ENCODE results near the gene KIF26B. TPM values are rescaled to one million over a fixed set of nuclear protein-coding genes. Genes with fewer than 3 reads are reported as not detected.

KIF26B gene
- 0.32 TPM for total RNA-seq
- long read RNA-seq, partial matches to known transcripts = 0 of 1 reads
- long read RNA-seq, other reads (novel, unspliced or antisense) = 1 of 1 reads

DNA sequence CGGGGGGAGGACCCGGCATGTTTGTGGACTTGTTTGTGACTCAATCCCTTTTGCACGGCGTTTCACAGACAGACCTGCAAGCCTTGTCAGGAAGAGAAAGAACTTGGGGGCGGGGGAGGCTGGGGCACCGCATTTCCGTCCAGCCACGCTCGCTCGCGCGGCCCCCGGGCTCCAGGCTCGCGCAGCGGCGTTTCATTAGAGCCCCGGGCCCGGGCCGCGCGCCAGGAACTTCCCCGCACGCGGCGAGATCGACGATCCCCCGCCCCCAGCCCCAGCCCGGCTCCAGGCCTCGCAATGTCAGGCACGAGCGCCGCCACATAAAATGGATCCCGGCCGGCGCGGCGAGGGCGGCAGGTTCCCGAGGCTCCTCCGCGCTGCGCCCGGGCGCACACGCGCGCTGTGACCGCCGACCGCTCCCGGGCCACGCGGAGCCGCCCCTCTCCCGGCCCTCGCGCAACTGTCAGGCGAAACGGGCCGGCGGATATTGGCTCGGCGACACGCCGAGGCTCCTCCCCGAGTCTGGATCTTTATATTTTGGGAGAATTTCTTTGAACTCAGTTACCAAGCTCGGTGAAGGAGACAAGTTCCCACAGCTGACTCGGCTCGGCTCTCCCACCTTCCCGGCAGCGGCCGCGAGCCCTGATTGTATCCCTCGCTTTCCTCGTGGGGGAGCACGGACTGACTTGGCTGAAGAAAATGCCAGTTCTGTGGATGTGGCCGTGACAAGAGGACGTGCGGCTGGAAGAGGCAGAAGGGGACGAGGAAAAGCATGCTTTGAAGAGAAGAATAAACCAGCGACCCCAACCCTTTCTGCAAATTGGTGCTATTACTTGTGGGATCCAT lies at the start of gene KIF26B:
Gene KIF26B, plus strand, starts transcription at position 557 of the 843 bp plus-strand sequence. CDS start 440 bp downstream, outside the sequence.
- DNase-seq (ENCODE audit: low spot score) = no peak

DNA sequence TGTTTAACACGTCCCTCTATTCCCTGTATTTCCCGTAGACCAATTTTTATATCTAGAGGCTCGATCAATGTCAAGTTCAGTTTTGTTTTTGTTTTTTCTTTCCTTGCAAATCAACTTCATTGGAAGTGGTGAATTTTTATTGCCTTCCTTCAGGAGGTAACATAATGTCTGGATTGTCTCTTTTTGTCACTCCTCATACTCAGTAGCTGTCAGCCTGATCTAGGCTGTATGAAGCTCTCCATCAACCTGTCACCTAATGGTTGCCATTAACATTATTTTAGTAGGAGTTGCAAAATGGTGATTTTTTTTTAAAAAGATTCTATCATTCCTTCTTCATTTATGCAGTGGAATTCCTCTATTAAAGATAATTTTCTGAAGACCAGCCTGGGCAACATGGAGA lies 49.7 kb upstream of the KIF26B start:
- no peak for DNase-seq (ENCODE audit: low spot score)

DNA sequence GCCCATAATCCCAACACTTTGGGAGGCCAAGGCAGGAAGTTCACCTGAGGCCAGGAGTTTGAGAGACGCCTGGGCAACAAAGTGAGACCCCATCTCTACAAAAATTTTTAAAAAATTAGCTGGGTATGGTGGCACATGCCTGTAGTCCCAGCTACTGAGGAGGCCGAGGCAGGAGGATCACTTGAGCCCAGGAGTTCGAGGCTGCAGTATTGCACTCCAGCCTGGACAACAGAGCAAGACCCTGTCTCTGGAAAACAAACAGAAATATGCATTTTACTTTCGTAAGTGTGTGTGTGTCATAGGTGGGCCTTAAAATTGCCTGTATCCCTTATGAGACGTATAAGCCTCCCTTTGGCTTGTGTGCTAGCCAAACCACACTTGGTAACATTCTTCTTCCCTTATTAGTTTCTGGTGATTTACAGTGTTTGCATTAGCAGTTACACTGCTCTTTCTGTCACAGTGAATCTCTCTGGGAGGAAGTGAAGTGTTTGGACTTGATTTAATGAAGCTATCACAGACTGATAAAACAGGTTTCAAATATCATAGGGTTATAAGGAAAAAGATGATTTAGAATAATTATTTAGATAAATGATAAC lies 48.9 kb upstream of the KIF26B start:
- peak; percentile 26 for DNase-seq (ENCODE audit: low spot score)

DNA sequence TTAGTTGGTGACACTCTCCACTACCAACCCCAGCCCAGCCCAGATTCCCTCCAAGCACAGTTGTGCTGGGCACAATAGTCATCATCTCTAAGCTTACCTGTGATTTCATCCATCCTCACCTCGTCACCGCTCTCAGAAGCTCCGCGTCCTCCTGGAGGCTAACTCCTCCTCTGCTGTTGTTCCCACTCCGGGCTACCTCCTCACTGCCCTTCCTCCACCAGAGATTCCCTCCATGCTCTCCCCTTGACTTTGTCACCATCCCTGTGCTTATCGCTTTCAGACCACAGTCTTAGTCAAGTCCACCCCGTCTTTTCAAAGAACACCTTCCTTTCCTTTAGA lies 47.0 kb upstream of the KIF26B start:
- no peak for DNase-seq (ENCODE audit: low spot score)

- DNase-seq (ENCODE audit: low spot score) = peak; percentile 16
Measured at GRCh38 chr1:245108246-245108645, 46.5 kb upstream of the KIF26B start.

- DNase-seq (ENCODE audit: low spot score) = peak; percentile 26
Measured at GRCh38 chr1:245108909-245109308, 45.9 kb upstream of the KIF26B start.

DNA sequence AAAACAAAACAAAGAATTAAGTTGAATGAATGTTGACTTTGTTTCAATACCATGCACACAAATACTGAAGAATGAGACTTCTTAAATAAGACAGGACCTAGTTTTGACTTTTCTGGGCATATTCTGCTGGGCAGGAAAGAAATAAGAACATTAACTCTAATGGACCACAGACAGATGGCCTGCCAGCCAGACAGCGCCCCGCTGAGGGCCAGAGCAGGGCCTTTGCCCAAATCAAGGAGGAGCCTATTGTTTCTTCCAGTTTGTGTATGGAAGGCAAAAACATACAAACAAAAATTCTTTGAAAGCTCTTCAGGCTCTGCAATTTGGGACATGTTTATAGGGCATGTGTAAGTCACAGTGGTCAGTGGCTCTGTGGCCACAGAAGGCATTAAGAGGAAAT lies 44.4 kb upstream of the KIF26B start:
- peak; percentile 12 for DNase-seq (ENCODE audit: low spot score)

DNA sequence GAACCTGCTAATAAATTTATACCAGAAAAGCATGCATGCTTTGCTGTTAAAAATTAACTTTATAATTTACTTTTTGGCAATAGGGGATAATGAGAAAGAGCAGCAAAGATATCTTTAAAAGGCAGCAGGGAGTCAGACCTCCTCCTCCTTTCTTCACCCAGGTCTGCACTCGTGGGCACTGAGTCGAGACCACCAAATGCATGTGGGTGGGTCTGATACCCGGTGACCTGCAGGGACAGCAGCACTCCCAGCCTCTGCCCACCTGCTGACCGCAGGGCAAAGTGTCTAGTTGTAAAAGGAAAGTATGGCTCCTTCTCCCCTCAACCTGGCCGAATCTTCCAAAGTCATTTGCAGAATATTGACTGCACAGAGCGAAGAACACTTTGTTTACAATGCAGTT lies 43.7 kb upstream of the KIF26B start:
- DNase-seq (ENCODE audit: low spot score) = peak; percentile 65

DNA sequence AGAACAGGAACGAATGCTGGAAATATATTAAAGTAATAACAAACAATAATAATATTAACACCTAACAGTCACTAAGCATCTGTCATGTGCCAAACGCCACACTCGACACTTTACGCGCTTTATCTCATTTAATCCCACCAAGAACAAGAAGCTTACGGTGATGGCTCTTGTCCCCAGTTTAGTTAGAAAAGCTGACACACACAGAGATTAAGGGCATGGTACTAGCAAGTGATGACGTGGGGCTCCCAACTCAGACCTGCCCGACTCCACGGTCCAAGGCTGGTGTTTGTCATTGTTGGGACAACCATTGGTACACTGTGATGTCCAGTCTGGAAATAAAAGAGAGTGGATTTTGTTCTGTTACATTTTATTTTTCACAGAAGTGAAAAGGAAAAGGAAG lies 41.1 kb upstream of the KIF26B start:
- no peak for DNase-seq (ENCODE audit: low spot score)

DNA sequence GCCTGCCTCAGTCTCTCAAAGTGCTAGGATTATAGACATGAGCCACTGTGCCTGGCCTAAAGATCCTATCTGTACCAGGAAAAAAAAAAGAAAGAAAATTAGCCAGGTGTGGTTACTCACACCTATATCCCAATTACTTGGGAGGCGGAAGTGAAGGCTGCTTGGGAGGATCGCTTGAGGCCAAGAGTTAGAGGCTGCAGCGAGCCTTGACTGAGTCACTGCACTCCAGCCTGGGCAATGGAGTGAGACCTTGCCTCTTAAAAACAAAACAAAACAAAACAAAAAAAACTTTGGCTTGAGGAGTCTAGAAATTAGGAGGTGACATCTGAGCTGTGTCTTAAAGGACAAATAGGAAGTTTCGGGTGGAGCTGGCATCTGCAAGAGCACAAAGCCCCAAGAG lies 38.7 kb upstream of the KIF26B start:
- DNase-seq (ENCODE audit: low spot score) = no peak

DNA sequence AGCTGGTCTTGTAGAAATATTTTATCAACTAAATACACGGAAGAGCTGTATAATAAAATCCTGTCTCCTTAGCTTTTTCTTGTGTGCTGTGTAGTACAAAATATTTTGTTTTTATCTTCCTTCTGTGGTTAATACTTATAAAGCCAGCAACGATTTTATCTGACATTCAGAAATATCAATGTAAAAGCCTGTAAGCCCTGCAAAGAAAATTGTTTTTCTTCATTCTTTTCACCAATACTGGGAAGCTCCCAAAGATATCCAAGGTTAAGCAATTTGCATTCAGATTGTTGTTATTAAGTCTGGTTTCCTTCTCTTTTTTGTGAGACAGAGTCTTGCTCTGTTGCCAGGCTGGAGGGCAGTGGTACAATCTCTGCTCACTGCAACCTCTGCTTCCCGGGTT lies 38.0 kb upstream of the KIF26B start:
- DNase-seq (ENCODE audit: low spot score) = no peak

DNA sequence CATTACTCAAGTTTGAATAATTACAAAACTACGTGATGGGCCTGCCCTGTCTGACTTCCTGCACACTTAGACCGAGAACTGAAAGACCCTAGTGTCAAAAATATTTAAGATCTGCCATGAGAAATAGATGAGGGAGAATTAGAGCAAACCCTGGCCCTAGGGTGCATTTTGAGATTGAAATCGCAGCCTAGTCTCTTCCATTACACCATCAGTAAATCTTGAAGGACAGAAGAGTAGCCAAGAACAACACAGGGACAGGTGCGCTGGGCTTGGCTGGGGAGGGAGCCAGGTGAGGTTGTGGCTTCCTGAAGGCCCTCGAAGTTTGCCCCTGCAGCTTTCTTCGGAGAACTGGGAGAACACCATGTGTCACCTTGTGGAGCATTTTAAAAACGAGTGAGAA lies 36.7 kb upstream of the KIF26B start:
- DNase-seq (ENCODE audit: low spot score) = no peak

DNA sequence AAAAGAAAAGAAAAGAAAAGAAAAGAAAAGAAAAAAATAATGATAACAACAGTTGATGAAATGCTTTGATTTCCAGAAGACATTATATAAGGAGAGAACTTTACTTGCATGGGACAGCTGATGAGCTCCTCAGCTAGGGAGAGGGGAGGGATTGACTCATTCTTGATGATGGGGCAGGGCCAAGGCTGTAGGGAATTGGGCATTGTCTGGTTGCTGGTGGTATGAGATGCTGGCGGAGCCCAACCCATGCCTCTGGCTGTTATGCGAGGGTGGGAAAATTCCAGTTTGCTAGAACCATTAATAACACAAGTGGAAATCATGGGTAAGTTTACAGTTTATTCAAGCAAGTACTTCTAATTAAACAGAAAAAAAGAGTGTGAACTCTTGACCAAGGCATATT lies 36.0 kb upstream of the KIF26B start:
- no peak for DNase-seq (ENCODE audit: low spot score)

DNA sequence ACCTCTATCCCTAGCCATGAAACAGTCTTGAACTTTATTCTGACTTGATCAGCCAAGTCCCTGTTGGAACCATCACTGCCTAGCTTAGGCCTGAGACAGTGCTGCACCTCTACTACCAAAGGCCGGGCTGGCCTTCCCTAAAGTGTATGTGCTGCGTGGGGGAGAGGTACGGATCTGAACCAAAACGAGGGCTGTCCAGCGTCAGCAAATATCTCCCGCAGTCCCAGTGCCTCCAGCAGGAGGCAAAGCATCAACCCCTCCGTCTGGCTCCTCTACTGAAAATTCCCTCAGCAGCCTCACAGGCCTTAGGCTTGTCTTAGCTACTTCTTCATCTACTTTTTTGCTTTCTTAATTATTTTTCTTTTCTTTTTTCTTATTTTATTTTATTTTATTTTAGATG lies 33.3 kb upstream of the KIF26B start:
- DNase-seq (ENCODE audit: low spot score) = peak; percentile 20

DNA sequence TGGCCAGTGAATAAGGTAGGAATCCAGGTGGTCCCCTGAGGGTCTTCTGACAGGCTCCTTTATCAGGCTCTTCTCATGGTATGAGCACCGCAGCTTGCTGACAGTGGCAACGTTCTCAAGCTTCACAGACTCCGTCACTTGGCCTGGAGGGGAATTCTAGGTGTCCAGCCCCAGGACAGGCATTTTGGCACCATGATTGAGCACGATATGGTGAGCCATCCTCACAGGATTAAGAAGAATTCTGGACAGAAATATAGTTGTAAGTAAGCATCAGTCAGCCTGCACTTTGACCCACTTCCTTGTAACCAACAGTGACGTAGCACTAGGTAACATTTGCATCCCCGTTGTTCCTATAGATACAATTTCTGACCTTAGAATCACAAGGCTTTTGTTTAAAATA lies 30.5 kb upstream of the KIF26B start:
- no peak for DNase-seq (ENCODE audit: low spot score)

GRCh38 chr1:245124644-245125043 lies 30.1 kb upstream of the KIF26B start:
- DNase-seq (ENCODE audit: low spot score) = peak; percentile 41

DNA sequence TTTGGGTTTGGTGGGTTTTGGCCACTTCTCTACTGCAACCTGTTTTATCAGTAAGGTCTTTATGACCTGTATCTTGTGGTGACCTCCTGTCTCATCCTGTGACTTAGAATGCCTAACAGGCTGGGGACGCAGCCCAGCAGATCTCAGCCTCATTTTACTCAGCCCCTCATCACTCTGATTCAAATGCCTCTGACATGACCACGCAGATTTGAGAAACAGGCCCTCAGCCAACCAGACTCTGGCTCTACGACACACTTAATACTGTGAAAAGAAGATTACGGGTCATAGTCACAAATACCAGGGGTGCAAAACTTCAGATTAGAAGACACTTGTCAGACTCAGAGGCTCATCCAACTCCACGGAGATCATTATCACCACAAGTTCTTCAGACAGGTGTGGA lies 28.3 kb upstream of the KIF26B start:
- no peak for DNase-seq (ENCODE audit: low spot score)

- DNase-seq (ENCODE audit: low spot score) = peak; percentile 62
Measured at GRCh38 chr1:245128381-245129101, 26.2 kb upstream of the KIF26B start.

DNA sequence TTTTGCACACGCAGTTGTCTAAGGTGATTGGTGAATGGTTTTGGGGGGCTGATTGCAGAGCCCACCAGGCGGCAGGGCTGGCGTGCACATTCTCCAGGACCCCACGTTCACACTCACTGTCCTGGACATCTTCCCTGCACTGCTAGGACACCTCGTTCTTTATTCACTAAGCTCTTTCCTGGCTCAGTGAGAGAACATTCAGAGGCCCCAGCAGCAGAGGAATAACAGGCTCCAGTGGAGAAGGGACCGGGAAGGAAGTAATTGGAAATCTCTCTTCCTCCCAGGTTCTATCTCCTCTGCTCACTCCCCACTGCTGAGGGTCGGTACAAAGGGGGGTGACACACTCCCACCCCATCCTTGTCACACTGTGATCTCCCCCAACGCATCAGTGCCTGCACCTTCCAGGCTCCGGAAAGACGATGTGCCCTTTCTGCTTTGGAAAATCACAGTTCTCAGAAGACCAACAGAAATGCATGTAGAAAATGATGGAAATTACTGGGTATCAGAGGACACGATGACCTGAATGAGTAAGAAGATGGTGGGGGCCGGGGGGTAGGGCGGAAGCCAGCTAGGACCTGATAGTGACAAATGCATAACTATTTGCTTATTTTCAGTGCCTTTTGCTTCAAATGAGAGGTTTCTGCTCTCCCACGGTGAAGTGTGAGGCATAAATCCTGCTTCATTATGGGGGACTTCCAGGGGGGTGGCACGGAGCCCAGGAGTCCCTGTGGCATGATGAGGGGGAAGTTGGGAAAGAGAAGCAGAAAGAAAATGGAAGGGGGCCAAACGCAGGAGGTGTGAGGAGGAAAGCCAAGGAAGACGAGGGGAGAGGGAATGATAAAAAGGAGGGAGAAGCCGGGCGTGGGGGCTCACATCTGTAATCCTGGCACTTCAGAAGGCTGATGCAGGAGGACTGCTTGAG lies 25.2 kb upstream of the KIF26B start:
- DNase-seq (ENCODE audit: low spot score) = no peak

GRCh38 chr1:245130281-245131025 lies 24.3 kb upstream of the KIF26B start:
- DNase-seq (ENCODE audit: low spot score) = peak; percentile 33
